HG03108 (cell line): ENCODE data around the gene STOM.

Source experiments
- ATAC-seq: cut with Tn5 transposase; IDR thresholded peaks from one replicate; pipeline ENCODE4 v1.9.1; 2021; ENCODE audit warnings: moderate library complexity; ENCODE audit not compliant: unreplicated experiment

Gene STOM

DNA sequence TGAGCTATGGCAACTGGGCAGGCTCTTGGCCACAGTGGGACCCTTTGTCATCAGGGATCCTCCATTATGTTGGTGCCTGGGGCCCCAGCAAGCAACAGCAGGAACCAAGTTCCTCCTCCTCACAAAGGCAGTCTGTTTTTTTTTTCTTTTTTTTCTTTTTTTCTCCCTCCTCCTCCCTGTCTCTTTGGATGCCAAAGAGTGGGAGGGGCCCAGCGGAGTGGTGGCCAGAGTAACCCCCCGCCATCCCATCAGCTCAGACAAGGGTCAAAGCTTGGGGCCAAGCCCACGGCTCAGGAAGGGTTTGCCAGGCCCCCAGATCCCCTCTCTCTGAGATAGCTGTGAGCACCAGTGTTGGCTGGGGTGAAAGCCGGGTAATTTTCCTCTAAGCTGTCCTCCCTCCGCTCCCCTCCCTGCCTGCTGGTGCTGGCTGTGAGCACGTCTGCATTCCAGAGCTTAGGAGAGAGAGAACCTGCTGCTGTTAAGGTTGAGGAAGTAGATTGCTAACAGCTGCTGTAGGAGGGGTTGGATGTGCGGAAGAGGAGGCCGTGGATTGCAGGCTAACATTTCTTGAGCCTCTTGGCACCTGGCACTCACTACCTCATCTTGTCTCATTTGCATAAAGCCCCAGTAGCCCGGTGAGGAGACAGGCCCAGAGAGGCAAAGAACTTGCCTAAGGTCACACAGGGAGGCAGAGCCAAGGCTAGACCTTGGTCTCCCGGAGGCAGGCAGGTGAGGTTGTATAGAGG is 80.9 kb downstream of the STOM start:
- ATAC-seq, result no peak
